IPS DF 19.7 (cell line): ENCODE measurements around the gene SLC22A23.

Experiments used
- DNase-seq: peaks from one replicate; pipeline ENCODE4 v3.0.0-alpha.2; 2013; ENCODE audit warnings: low read depth, low spot score

Gene SLC22A23

DNA sequence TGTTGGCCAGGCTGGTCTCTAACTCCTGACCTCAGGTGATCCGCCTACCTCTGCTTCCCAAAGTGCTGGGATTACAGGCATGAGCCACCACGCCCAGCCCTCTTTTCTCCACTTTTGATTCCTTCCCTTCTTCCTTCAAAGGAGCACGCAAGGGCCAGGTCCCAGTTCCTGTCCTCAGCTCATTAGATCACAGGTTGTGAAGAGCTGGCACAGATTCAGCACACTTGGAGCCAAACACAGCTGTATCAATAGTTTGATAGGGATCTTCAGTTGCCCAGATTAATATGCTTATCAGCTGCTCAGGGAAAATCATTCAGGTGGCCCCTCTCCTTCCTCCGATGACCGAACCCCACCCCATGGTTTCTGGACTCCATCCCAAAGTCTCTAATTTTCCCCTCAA, 14.4 kb upstream of the SLC22A23 start:
- no peak for DNase-seq

DNA sequence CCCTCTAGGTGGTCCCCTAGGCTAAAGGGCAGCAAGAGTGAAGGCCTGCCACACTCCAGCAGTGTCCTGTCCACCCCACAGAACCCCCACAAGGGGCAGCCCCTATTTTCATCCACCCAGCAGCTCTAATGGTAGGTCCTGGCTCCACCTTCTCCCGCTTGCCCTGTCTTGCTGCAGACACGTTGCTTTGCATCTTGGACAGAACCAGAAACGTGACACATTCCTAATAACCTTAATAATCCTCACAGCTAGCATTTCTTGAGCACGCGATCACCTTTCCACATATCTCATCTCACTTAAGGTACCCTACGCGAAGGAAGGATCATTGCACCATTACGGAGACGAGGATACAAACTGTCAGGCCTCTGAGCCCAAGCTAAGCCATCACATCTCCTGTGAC, 11.7 kb upstream of the SLC22A23 start:
- DNase-seq: no peak

DNA sequence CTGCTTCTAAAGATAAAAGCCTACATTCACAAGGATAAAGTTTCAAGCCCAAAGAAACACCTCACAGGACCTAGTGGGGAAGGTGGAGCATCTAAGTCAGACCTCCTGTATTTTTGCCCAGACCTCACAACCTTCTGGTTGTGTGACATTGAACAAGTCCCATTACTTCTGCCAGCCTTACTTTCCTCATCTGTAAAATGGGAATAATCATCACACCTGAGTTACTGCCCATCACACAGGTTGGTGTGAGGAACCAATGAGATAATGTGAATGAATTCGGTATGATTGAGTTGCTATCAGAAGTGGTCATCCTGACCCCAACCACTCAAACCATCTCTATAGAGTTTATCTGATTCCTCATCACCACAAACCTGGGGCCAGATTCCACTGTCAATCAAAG, 11.1 kb upstream of the SLC22A23 start:
- no peak for DNase-seq

DNA sequence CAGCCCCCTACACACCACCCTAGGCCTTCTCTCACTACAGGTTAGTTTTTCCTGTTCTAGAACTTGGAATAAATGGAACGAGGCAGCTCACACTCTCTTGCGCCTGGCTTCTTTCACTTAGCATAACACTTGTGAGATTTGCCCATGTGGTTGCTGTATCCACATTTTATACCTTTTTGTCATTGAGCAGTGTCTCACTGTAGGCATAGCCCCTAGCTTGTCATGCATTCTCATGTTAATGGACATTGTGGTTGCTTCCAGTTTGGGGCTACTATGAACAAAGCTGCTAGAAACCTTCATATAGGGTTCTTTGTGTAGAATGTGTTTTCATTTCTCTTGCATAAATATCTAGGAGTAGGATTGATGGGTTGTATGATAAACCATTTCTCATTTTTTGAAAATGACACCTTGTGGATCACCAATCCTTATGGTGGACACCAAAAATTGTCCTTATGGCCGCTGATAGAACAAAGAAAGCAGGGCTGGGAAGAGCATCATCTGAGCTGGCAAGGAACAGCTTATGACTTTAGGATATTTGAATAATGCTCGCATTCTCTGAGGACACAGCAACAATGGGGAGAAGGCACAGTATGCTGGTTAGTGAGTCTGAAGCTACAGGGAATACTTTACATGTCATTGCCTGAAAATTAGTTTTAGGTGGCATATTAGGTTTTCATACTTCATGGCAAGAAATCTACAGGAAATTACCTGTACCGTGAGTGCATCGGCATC, 9.8 kb upstream of the SLC22A23 start:
- DNase-seq: no peak

DNA sequence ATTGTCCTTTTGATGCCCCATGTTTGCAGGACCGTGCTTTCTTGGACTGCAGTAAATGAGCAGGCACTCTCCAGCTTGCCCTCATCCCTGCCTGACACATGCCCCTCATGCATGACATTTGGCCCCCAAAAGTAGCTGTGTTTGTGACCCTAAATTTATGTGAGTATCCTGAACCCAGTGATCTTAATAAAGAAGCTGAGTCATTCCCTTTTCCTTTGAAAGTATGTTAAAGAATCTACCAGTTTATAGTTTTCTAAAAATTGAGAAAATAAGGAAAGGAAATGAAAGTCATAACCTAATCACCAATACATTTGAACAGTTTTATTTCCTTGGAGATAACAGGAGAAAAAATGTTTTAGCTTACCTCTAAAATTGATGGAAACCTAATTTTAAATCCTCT, 3.4 kb upstream of the SLC22A23 start:
- DNase-seq: no peak

DNA sequence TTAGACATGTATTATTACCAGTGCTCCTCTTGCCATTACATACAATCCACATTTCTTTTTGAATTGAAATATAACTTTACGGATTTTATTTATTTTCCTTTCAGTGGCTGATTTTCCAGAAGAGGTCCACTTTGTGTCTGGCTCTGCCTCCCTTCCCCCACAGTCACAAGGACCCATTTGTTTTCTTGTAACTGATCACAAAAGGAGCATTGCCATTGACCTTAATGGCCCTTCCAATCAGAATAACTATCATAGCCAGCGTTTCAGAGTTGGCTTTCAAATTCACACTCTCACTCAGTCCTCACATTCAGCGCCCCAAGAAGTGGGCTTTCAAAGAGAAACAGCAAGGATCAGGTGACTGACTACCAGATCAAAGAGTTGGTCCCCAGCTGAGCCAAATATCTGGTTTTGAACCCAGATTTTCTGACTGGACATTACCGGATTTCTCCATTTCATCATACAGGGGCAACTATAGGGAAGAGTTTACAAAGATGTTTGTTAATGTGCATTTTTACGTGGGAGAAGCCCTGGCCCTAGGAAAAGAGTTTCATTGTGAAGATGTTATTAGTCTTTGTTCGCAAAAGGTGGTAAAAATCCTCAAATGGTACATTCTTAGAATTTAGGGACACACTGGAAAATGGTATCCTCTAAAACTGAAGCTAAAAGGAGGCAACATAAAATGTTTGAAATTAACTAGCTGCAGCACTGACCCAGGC, 2.0 kb upstream of the SLC22A23 start:
- DNase-seq: no peak

- no peak for DNase-seq
Measured at GRCh38 chr6:3457710-3458602, 1.1 kb upstream of the SLC22A23 start.

DNA sequence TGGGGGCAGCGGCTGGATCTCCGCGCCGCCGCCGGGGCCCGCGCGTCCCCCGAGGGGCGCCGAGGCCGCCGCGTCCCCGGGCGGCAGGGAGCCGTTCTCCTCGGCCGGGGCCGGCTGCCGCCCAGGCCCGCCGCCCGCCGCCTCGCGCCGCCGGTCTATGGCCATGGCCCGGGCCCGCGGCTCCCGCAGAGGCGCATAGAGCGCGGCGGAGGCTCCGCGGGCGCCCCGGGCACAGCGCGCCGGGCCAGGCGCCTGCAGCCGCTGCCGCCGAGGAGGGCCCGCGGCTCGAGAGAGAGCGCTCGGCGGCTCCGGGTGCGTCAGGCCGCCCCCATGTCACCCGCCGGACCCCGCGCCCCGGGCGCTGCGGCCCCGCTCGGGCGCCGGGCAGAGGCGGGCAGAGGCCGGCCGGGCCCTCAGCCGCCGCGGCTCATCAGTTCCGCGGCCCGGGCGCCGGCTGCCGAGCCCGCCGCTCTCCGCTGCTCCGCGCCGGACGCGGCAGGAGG, 404 bp downstream of the SLC22A23 start:
- no peak for DNase-seq

GRCh38 chr6:3455569-3456394, 1.1 kb downstream of the SLC22A23 start:
- no peak for DNase-seq

DNA sequence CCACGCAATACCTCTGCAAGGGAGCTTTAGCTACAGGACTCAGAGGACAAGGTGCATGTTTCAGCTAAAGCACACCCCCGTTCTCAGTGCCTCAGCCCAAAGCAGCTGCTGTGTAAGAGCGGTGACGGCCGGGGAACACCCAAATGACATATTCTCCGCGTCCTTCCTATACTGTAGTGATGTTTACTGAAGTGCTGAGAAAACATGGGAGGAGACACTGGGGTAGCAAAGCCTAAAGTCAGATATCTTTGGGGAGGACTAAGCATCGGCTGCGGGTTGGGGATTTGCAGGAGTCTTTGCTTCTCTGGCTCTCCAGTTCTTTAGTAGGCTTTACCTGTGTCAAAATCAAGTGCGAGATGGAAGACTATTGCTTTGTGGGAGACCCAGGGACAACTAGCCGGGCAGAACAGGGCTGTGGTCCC, 1.7 kb downstream of the SLC22A23 start:
- no peak for DNase-seq

GRCh38 chr6:3454273-3455010, 2.4 kb downstream of the SLC22A23 start:
- DNase-seq: no peak

GRCh38 chr6:3453413-3454272, 3.2 kb downstream of the SLC22A23 start:
- no peak for DNase-seq

DNA sequence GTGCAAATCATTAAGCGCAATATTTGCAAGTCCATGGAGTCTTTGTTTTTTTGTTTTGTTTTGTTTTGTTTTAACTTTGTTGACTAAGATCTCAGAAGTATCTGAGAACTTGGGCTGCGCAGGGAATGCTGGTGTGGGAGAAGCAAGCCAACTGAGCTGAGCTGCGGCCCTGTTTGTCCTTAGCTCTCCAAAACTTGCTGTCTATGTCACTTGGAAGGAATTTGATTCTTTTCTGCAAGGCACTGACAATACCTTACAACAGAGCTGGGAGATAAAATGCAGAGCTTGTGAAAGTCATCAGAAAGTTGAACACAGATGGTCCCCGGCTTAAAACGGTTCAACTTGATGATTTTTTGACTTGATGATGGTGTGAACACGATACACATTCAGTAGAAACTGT, 5.4 kb downstream of the SLC22A23 start:
- no peak for DNase-seq

DNA sequence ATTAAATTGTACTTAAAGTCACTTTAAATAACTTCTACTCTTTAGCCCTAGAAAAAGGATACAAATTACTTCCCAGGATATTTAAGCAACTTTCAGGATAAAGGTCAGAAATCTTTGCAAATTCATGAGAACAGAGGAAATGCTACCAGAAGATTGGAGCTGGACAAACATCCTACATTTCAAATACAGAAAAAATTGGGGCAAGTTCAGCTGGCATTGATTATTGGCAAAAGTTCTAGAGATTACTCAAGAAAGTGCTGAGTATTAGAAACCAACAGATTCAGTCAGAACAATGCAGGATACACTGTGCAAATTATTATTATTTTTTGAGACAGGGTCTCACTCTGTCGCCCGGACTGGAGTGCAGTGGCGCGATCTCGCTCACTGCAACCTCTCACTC, 6.0 kb downstream of the SLC22A23 start:
- no peak for DNase-seq

GRCh38 chr6:3449750-3450305, 7.0 kb downstream of the SLC22A23 start:
- DNase-seq: no peak

- no peak for DNase-seq
Measured at GRCh38 chr6:3449321-3449720, 7.5 kb downstream of the SLC22A23 start.

GRCh38 chr6:3447005-3447404, 9.8 kb downstream of the SLC22A23 start:
- DNase-seq: no peak

DNA sequence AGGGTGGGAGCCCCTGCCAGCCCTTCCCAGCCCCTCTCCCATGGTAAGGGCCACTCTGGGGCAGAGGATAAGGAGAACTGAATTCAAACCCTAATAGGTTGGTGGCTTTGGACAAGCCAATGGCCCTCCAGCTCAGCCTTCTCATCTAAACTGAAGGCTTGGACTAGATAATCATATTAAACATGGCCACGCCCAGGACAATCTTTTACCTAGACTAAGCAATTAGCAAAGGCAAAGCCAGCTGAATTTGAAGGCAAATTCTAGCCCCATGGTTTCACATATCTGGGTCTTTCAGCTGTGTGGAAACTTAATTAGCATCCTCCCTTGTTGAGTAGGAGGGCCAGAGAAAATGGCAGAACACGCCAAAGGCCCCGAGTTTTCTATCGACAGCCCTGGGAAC, 10.7 kb downstream of the SLC22A23 start:
- DNase-seq: no peak
